Lung (tissue), 12 donors: ENCODE results near the gene UGT1A1. TPM values are rescaled to one million over a fixed set of nuclear protein-coding genes. Genes with fewer than 3 reads are reported as not detected.

Experiments
- ATAC-seq: fragments of 200-7000 bp; cut with Tn5 transposase; one replicate; pipeline ENCODE4 v1.9.1; 2020; ENCODE audit warnings: moderate number of reproducible peaks; ENCODE audit not compliant: insufficient read depth, low FRiP score
- DNase-seq, 3 donors: peaks; one replicate each; pipeline ENCODE4 v3.0.0-alpha.2; 2013 to 2017
- H3K27ac ChIP-seq, 2 donors: one replicate each; pipeline ENCODE4 v1.5.1; 2013; ENCODE audit warnings: mild to moderate bottlenecking in 2 of 2, moderate library complexity in 2 of 2, control low read depth in 1 of 2, inconsistent platforms in 1 of 2, low read depth in 1 of 2, low read length in 1 of 2
- H3K27me3 ChIP-seq, 3 donors: one replicate each; pipeline ENCODE4 v1.5.1; 2013; ENCODE audit warnings: low read length in 2 of 3; ENCODE audit not compliant: control insufficient read depth in 3 of 3, insufficient read depth in 3 of 3
- H3K36me3 ChIP-seq, 4 donors: one replicate each; pipeline ENCODE4 v1.5.1; 2013; ENCODE audit warnings: low read length in 4 of 4, mild to moderate bottlenecking in 1 of 4, moderate library complexity in 1 of 4; ENCODE audit not compliant: control insufficient read depth in 4 of 4, insufficient read depth in 4 of 4
- H3K4me1 ChIP-seq, 5 donors: one replicate each; pipeline ENCODE4 v1.5.1; 2013; ENCODE audit warnings: low read length in 5 of 5, mild to moderate bottlenecking in 2 of 5, moderate library complexity in 1 of 5; ENCODE audit not compliant: control insufficient read depth in 5 of 5, insufficient read depth in 5 of 5
- H3K4me3 ChIP-seq: one replicate; pipeline ENCODE4 v1.5.1; 2013; ENCODE audit warnings: mild to moderate bottlenecking, control low read depth, moderate library complexity
- H3K9ac ChIP-seq, 2 donors: one replicate each; pipeline ENCODE4 v1.5.1; 2013; ENCODE audit warnings: low read length in 2 of 2, control low read depth in 1 of 2; ENCODE audit not compliant: insufficient read depth in 1 of 2
- H3K9me3 ChIP-seq, 4 donors: one replicate each; pipeline ENCODE4 v1.5.1; 2013; ENCODE audit warnings: low read length in 3 of 4, mild to moderate bottlenecking in 1 of 4, moderate library complexity in 1 of 4; ENCODE audit not compliant: control insufficient read depth in 4 of 4, insufficient read depth in 3 of 4
- CTCF ChIP-seq: IDR thresholded peaks from 2 replicates; pipeline ENCODE4 v1.5.1; 2012; ENCODE audit warnings: mild to moderate bottlenecking; ENCODE audit errors: control extremely low read depth, extremely low read depth
- WGBS, 2 donors: extraction: QIAGEN DNeasy Blood & Tissue Kit; methylation state at CpG; one replicate each; pipeline ENCODE4 v1.1.7; 2013; 5-methylcytosine and 5-hydroxymethylcytosine counted together
- polyA plus RNA-seq, 2 donors: library from polyadenylated mRNA; stranded (reverse); fragments of 200-250 nt; gene quantifications; one replicate each; pipeline ENCODE4 v1.2.1, GENCODE V29; 2013
- total RNA-seq, 2 donors: library from RNA; depleted of rRNA in 1 of 2; stranded (reverse); fragments of >200 nt in 1 of 2; gene quantifications; one replicate each; pipeline ENCODE4 v1.2.1, GENCODE V29; 2014 to 2021
- donor health status: control.
- donor health status: control.
- donor health status: Bipolar disorder and iron deficiency.
- donor health status: healthy.
- donor health status: DM: yes; HTN: yes; CAD: no.

The UGT1A1 gene
- total and polyA plus RNA-seq, 4 donors, result 0.01 to 0.49 (median 0.04) TPM; not detected in 1

- Histone ChIP-seq H3K4me1 (no peaks in the 10 kb centered on the region), H3K27ac (no peak overlapping the region), H3K36me3 (no peaks in the 10 kb centered on the region), H3K9me3 (no peaks in the 10 kb centered on the region), H3K4me3 (no peak overlapping the region), H3K27me3 (no peaks in the 10 kb centered on the region), H3K9ac (no peak overlapping the region)
- no peak for TF ChIP-seq CTCF
- 86 to 92% methylated on average over 9 of the region's 9 CpGs for WGBS, 2 donors
- ATAC-seq (no peak), DNase-seq (no peak)
These were observed 36.2 kb downstream of the UGT1A1 start for GRCh38 chr2:233796254-233796653.

- no peak for TF ChIP-seq CTCF
- ATAC-seq, result no peak
- WGBS, 2 donors, result 81 to 85% methylated on average over 14 of the region's 14 CpGs
- Histone ChIP-seq H3K36me3 (no peaks in the 10 kb centered on the region), H3K27ac (no peak overlapping the region), H3K9ac (no peak overlapping the region), H3K4me3 (no peak overlapping the region), H3K27me3 (no peaks in the 10 kb centered on the region), H3K4me1 (no peaks in the 10 kb centered on the region), H3K9me3 (no peaks in the 10 kb centered on the region)
- no peak for DNase-seq
These were observed 38.4 kb downstream of the UGT1A1 start for GRCh38 chr2:233798335-233799086.

- Histone ChIP-seq H3K27me3 (no peaks in the 10 kb centered on the region), H3K27ac (no peak overlapping the region), H3K9me3 (no peaks in the 10 kb centered on the region), H3K4me1 (no peaks in the 10 kb centered on the region), H3K4me3 (no peak overlapping the region), H3K36me3 (no peaks in the 10 kb centered on the region), H3K9ac (no peak overlapping the region)
- DNase-seq, result no peak
- TF ChIP-seq CTCF, result no peak
- 63 to 68% methylated on average over 7 of the region's 7 CpGs for WGBS, 2 donors
- no peak for ATAC-seq
These were observed 39.1 kb downstream of the UGT1A1 start for GRCh38 chr2:233799087-233799665.
